ENCODE results near the gene HTT.

- TF ChIP-seq POLR2AphosphoS5 (IDR thresholded peaks at IDR 0.05; ENCODE audit: borderline replicate concordance, low read depth, low read length) (no peak), EZH2 (IDR thresholded peaks at IDR 0.05) (no peak), FOXP2 (optimal IDR thresholded peaks at IDR 0.05; ENCODE audit: control extremely low read depth, extremely low read length, insufficient read depth) (no peak)
Observed at GRCh38 chr4:3127112-3127511, 52.6 kb downstream of the HTT start.
